ENCODE results near the gene BFSP2.
A peak's percentile ranks its signal among the peaks of the same experiment; 100 is the strongest.

Gene BFSP2

GRCh38 chr3:133393691-133394474, 6.0 kb upstream of the BFSP2 start:
- Histone ChIP-seq H3K4me3 (ENCODE audit: low read depth, low read length) (no peak overlapping the region), H3K9me3 (no peaks in the 10 kb centered on the region), H3K4me1 (peaks cover 9% of the 10 kb centered on the region), H3K36me3 (peaks cover 60% of the 10 kb centered on the region), H3K27me3 (no peaks in the 10 kb centered on the region)
- TF ChIP-seq CTCF (IDR thresholded peaks at IDR 0.05; ENCODE audit: low read depth, low read length) = no peak
- no peak for DNase-seq

GRCh38 chr3:133394561-133395311, 5.1 kb upstream of the BFSP2 start:
- Histone ChIP-seq H3K4me3 (ENCODE audit: low read depth, low read length) (no peak overlapping the region), H3K9me3 (no peaks in the 10 kb centered on the region), H3K36me3 (peaks cover 62% of the 10 kb centered on the region), H3K4me1 (peaks cover 7% of the 10 kb centered on the region; the same call in 1 of the 2 replicates), H3K27me3 (no peaks in the 10 kb centered on the region)
- TF ChIP-seq CTCF (IDR thresholded peaks at IDR 0.05; ENCODE audit: low read depth, low read length) = no peak
- DNase-seq = no peak

GRCh38 chr3:133396906-133397305, 3.0 kb upstream of the BFSP2 start:
- DNase-seq = no peak
- H3K4me3 ChIP-seq (ENCODE audit: low read depth, low read length) = no peak overlapping the region
- no peaks in the 10 kb centered on the region for H3K9me3 ChIP-seq
- peaks cover 17% of the 10 kb centered on the region for H3K4me1 ChIP-seq
- H3K36me3 ChIP-seq = peaks cover 44% of the 10 kb centered on the region
- no peaks in the 10 kb centered on the region for H3K27me3 ChIP-seq
- TF ChIP-seq CTCF (IDR thresholded peaks at IDR 0.05; ENCODE audit: low read depth, low read length) = no peak

GRCh38 chr3:133401374-133402135, 1.7 kb downstream of the BFSP2 start:
- Histone ChIP-seq H3K4me1 (peaks cover 17% of the 10 kb centered on the region), H3K9me3 (no peaks in the 10 kb centered on the region), H3K27me3 (no peaks in the 10 kb centered on the region), H3K4me3 (ENCODE audit: low read depth, low read length) (no peak overlapping the region), H3K36me3 (peaks cover 7% of the 10 kb centered on the region)
- TF ChIP-seq CTCF (IDR thresholded peaks at IDR 0.05; ENCODE audit: low read depth, low read length) = no peak
- DNase-seq = peak; percentile 81

GRCh38 chr3:133404920-133405319, 5.1 kb downstream of the BFSP2 start:
- H3K4me3 ChIP-seq (ENCODE audit: low read depth, low read length) = no peak overlapping the region
- H3K36me3 ChIP-seq = no peaks in the 10 kb centered on the region; the same call in 1 of the 2 replicates
- no peak for TF ChIP-seq CTCF (IDR thresholded peaks at IDR 0.05; ENCODE audit: low read depth, low read length)
- peaks cover 10% of the 10 kb centered on the region for H3K4me1 ChIP-seq
- DNase-seq = no peak
- no peaks in the 10 kb centered on the region for H3K27me3 ChIP-seq
- H3K9me3 ChIP-seq = no peaks in the 10 kb centered on the region
